Activated CD4-positive, alpha-beta memory T cell treated with anti-CD3 and anti-CD28 coated beads, Interleukin-2, amount 10 ng/mL, durations not matched to agents 7 days and 5 days (primary cell): Measurements from ENCODE around the gene TAAR5. TPM values are rescaled to one million over a fixed set of nuclear protein-coding genes. Genes with fewer than 3 reads are reported as not detected.
"Not testable (repeated sequence)": the region's sequence is repeated elsewhere in the genome, so short reads cannot be mapped to it uniquely, and the experiment has no call there.

ENCODE experiments used
- CTCF ChIA-PET: fragments of 350-600 bp; sonication (Branson Sonifier 250); formaldehyde crosslinking; loops from one replicate; lab custom pipeline; 2021; ENCODE audit warnings: antibody characterized with exemption, inconsistent platforms; lab: Charles Lee
- POLR2A ChIA-PET: fragments of 350-600 bp; sonication (Branson Sonifier 250); formaldehyde crosslinking; loops from one replicate; lab custom pipeline; 2021; ENCODE audit warnings: antibody characterized with exemption; lab: Charles Lee
- DNase-seq: peaks from one replicate; pipeline ENCODE4 v3.0.0-alpha.2; 2020
- H3K27ac Mint-ChIP-seq: one replicate; pipeline ENCODE4 v1.8.0; 2021; ENCODE audit warnings: mild to moderate bottlenecking, mixed read lengths
- H3K27me3 Mint-ChIP-seq: one replicate; pipeline ENCODE4 v1.8.0; 2021; ENCODE audit warnings: mixed read lengths
- H3K36me3 Mint-ChIP-seq: one replicate; pipeline ENCODE4 v1.8.0; 2021; ENCODE audit warnings: low read depth, mixed read lengths
- H3K4me1 Mint-ChIP-seq: one replicate; pipeline ENCODE4 v1.8.0; 2021; ENCODE audit warnings: mixed read lengths
- H3K4me3 Mint-ChIP-seq: one replicate; pipeline ENCODE4 v1.8.0; 2021; ENCODE audit warnings: mild to moderate bottlenecking, mixed read lengths
- H3K9me3 Mint-ChIP-seq: one replicate; pipeline ENCODE4 v1.8.0; 2021; ENCODE audit warnings: mixed read lengths
- total RNA-seq, 2 experiments: library from RNA; stranded (reverse); gene quantifications; one replicate each; pipeline ENCODE4 v1.2.3, GENCODE V29; 2021

The TAAR5 gene
- total RNA-seq, 2 experiments from 2014 or later: not detected

GRCh38 chr6:132604635-132605152 is 15.2 kb upstream of the TAAR5 start:
- ChIA-PET POLR2A (no interaction called here), CTCF (no interaction called here)
- Mint-ChIP-seq H3K36me3 (no peaks in the 10 kb centered on the region), H3K9me3 (no peaks in the 10 kb centered on the region), H3K4me3 (no peak overlapping the region), H3K4me1 (no peaks in the 10 kb centered on the region), H3K27ac (no peak overlapping the region), H3K27me3 (peaks cover 2% of the 10 kb centered on the region)
- DNase-seq: no peak

DNA sequence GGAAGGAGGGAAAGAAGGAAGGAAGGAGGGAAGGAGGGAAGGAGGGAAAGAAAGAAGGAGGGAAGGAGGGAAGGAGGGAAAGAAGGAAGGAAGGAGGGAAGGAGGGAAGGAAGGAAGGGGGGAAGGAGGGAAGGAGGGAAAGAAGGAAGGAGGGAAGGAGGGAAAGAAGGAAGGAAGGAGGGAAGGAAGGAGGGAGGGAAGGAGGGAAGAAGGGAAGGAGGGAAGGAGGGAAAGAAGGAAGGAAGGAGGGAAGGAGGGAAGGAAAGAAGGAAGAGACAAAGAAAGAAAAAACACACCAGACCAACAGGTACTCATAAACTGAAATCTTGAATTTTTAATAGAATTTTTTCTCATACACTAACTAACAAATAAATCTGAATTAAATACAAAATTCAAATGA is 11.4 kb upstream of the TAAR5 start:
- H3K4me1 Mint-ChIP-seq, POLR2A ChIA-PET, H3K9me3 Mint-ChIP-seq, DNase-seq, H3K27ac Mint-ChIP-seq, H3K4me3 Mint-ChIP-seq, H3K36me3 Mint-ChIP-seq, CTCF ChIA-PET, H3K27me3 Mint-ChIP-seq: not testable (repeated sequence)

- peaks cover 12% of the 10 kb centered on the region for H3K27me3 Mint-ChIP-seq
- H3K4me1 Mint-ChIP-seq: no peaks in the 10 kb centered on the region
- POLR2A ChIA-PET: no interaction called here
- DNase-seq: no peak
- H3K4me3 Mint-ChIP-seq: no peak overlapping the region
- CTCF ChIA-PET: interaction anchor here (0.6 kb wide), 1 partner anchor 72 kb away, joined by 3 read pairs; no protein-coding TSS in a partner anchor
- H3K9me3 Mint-ChIP-seq: no peaks in the 10 kb centered on the region
- H3K36me3 Mint-ChIP-seq: no peaks in the 10 kb centered on the region
- no peak overlapping the region for H3K27ac Mint-ChIP-seq
Observed at GRCh38 chr6:132598473-132598872, 8.9 kb upstream of the TAAR5 start.

- ChIA-PET POLR2A (no interaction called here), CTCF (interaction anchor here (0.8 to 1.3 kb wide), 3 partner anchors 38 to 202 kb away, joined by 3 read pairs; partner anchors contain the start of gene SLC18B1)
- H3K4me3 Mint-ChIP-seq: no peak overlapping the region
- H3K4me1 Mint-ChIP-seq: no peaks in the 10 kb centered on the region
- DNase-seq: no peak
- no peaks in the 10 kb centered on the region for H3K36me3 Mint-ChIP-seq
- no peak overlapping the region for H3K27ac Mint-ChIP-seq
- H3K27me3 Mint-ChIP-seq: peaks cover 13% of the 10 kb centered on the region
- H3K9me3 Mint-ChIP-seq: no peaks in the 10 kb centered on the region
Observed at GRCh38 chr6:132596201-132596600, 6.7 kb upstream of the TAAR5 start.

DNA sequence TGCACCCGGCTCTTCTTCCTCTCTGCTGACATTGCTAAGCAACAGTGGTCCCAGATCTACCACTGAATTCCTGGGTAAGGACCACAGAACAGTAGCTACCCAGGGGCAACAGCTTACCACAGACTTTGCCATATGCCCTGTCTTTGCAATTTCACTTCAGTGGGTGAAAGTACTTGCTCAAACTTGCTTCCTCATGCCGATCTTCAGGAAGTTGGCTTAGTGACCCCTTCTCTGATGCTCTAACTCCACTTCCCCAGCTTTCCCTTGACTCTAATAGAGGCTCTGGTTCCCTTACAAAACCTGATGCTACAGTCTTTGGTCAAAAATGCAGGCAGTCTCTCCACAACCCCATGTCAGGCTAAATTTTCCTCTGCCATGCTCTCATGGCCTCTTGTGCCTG is 3.3 kb upstream of the TAAR5 start:
- no peak for DNase-seq
- ChIA-PET CTCF (no interaction called here), POLR2A (no interaction called here)
- no peak overlapping the region for H3K4me3 Mint-ChIP-seq
- no peak overlapping the region for H3K27ac Mint-ChIP-seq
- H3K4me1 Mint-ChIP-seq: no peaks in the 10 kb centered on the region
- peaks cover 12% of the 10 kb centered on the region for H3K27me3 Mint-ChIP-seq
- no peaks in the 10 kb centered on the region for H3K36me3 Mint-ChIP-seq
- no peaks in the 10 kb centered on the region for H3K9me3 Mint-ChIP-seq

- ChIA-PET POLR2A (no interaction called here), CTCF (interaction anchor here (0.6 kb wide), 1 partner anchor 335 kb away, joined by 3 read pairs; no protein-coding TSS in a partner anchor)
- no peak for DNase-seq
- H3K4me1 Mint-ChIP-seq: no peaks in the 10 kb centered on the region
- no peaks in the 10 kb centered on the region for H3K36me3 Mint-ChIP-seq
- H3K4me3 Mint-ChIP-seq: no peak overlapping the region
- H3K27me3 Mint-ChIP-seq: peaks cover 12% of the 10 kb centered on the region
- H3K9me3 Mint-ChIP-seq: no peaks in the 10 kb centered on the region
- H3K27ac Mint-ChIP-seq: no peak overlapping the region
Observed at GRCh38 chr6:132590362-132590761, 821 bp upstream of the TAAR5 start.

DNA sequence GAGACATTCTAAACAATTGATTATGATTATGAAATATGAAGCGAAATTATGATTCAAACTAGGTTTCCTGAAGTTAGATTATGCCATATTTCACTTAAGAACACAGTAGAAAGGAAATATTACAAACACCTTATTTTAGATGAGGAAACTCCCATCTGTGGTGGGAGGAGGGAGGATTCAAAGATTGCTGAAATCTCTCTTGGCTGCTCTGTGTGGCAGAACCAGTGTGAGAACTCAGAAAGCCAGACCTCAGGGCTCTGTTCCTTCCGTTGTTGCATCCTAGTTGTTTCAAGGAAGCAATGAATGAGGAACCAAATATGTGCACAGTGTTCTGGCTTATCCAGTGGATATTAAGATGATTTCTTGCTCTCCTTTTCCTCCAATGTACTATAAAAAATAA is 2.1 kb downstream of the TAAR5 start:
- no peaks in the 10 kb centered on the region for H3K36me3 Mint-ChIP-seq
- H3K4me3 Mint-ChIP-seq: no peak overlapping the region
- H3K9me3 Mint-ChIP-seq: no peaks in the 10 kb centered on the region
- no peak overlapping the region for H3K27ac Mint-ChIP-seq
- H3K4me1 Mint-ChIP-seq: no peaks in the 10 kb centered on the region
- no peak for DNase-seq
- ChIA-PET CTCF (no interaction called here), POLR2A (no interaction called here)
- peaks cover 22% of the 10 kb centered on the region for H3K27me3 Mint-ChIP-seq

- H3K4me3 Mint-ChIP-seq: no peak overlapping the region
- H3K27ac Mint-ChIP-seq: no peak overlapping the region
- H3K36me3 Mint-ChIP-seq: no peaks in the 10 kb centered on the region
- ChIA-PET CTCF (interaction anchor here (1.4 kb wide), 1 partner anchor 110 kb away, joined by 5 read pairs; no protein-coding TSS in a partner anchor), POLR2A (no interaction called here)
- no peaks in the 10 kb centered on the region for H3K9me3 Mint-ChIP-seq
- DNase-seq: no peak
- H3K4me1 Mint-ChIP-seq: no peaks in the 10 kb centered on the region
- H3K27me3 Mint-ChIP-seq: peaks cover 22% of the 10 kb centered on the region
Observed at GRCh38 chr6:132584698-132585097, 4.8 kb downstream of the TAAR5 start.

GRCh38 chr6:132571774-132572173 is 17.8 kb downstream of the TAAR5 start:
- no peaks in the 10 kb centered on the region for H3K36me3 Mint-ChIP-seq
- ChIA-PET POLR2A (no interaction called here), CTCF (no interaction called here)
- no peak for DNase-seq
- no peaks in the 10 kb centered on the region for H3K9me3 Mint-ChIP-seq
- H3K4me3 Mint-ChIP-seq: no peak overlapping the region
- H3K27ac Mint-ChIP-seq: no peak overlapping the region
- H3K4me1 Mint-ChIP-seq: no peaks in the 10 kb centered on the region
- H3K27me3 Mint-ChIP-seq: peaks cover 24% of the 10 kb centered on the region

DNA sequence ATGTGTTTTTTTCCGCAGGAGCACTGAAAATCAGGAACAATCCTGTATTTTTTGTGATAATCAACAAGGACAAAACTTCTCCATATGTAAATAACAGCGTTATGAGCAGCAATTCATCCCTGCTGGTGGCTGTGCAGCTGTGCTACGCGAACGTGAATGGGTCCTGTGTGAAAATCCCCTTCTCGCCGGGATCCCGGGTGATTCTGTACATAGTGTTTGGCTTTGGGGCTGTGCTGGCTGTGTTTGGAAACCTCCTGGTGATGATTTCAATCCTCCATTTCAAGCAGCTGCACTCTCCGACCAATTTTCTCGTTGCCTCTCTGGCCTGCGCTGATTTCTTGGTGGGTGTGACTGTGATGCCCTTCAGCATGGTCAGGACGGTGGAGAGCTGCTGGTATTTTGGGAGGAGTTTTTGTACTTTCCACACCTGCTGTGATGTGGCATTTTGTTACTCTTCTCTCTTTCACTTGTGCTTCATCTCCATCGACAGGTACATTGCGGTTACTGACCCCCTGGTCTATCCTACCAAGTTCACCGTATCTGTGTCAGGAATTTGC is 19.2 kb downstream of the TAAR5 start, which contains the start of gene TAAR6:
Gene TAAR6, plus strand, starts transcription at position 102 of the 557 bp plus-strand sequence. Its CDS starts 0 bp downstream, at position 102.
- Mint-ChIP-seq H3K27me3 (peaks cover 26% of the 10 kb centered on the region), H3K4me1 (no peaks in the 10 kb centered on the region), H3K36me3 (no peaks in the 10 kb centered on the region), H3K4me3 (no peak within 1 kb of the TSS), H3K27ac (no peak within 1 kb of the TSS), H3K9me3 (no peaks in the 10 kb centered on the region)
- ChIA-PET POLR2A (no interaction called here), CTCF (no interaction called here)
- DNase-seq: no peak

GRCh38 chr6:132569170-132569569 is 20.4 kb downstream of the TAAR5 start:
- Mint-ChIP-seq H3K27me3 (peaks cover 24% of the 10 kb centered on the region), H3K9me3 (no peaks in the 10 kb centered on the region), H3K27ac (no peak overlapping the region), H3K4me1 (no peaks in the 10 kb centered on the region), H3K36me3 (no peaks in the 10 kb centered on the region), H3K4me3 (no peak overlapping the region)
- CTCF ChIA-PET: no interaction called here
- POLR2A ChIA-PET: no interaction called here
- no peak for DNase-seq

DNA sequence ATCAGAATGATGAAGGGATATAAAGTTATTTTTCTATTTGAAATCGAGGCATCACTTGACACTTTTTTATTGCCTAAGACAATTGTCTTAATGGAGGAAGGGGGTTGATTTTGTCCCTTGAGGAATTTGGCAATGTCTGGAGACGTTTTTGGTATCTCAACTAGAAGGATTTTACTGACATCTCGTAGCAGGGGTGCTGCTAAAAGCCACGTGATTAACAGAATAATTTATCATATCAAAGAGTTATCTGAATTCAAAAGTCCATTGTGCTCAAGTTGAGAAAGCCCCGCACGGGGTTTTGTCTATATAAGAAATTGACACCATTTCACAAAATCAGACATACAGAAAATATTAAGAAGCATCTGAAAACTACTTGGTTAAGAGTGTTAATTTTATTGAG is 20.9 kb downstream of the TAAR5 start:
- H3K36me3 Mint-ChIP-seq: no peaks in the 10 kb centered on the region
- H3K4me3 Mint-ChIP-seq: no peak overlapping the region
- no peak for DNase-seq
- peaks cover 25% of the 10 kb centered on the region for H3K27me3 Mint-ChIP-seq
- H3K4me1 Mint-ChIP-seq: no peaks in the 10 kb centered on the region
- CTCF ChIA-PET: no interaction called here
- no peaks in the 10 kb centered on the region for H3K9me3 Mint-ChIP-seq
- POLR2A ChIA-PET: no interaction called here
- no peak overlapping the region for H3K27ac Mint-ChIP-seq

DNA sequence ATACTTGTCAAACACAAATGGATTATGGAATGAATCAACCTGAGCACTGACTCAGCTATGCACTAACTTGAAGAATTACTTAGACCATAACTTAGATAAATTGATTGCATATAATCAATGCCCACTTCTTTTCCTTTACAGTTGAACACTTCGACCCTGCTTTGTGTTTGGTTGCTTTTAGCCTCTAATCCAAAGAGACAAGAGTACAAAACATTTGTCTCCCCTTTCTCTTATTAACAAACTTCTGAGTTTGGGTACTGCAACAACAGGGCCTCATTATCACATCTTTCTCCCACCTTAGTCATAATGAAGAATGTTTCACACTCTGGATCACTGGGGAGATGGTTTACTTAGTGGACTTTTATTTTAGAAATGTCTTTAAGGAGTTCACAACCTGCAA is 22.0 kb downstream of the TAAR5 start:
- no peak overlapping the region for H3K27ac Mint-ChIP-seq
- H3K36me3 Mint-ChIP-seq: no peaks in the 10 kb centered on the region
- ChIA-PET CTCF (no interaction called here), POLR2A (no interaction called here)
- no peak overlapping the region for H3K4me3 Mint-ChIP-seq
- H3K9me3 Mint-ChIP-seq: no peaks in the 10 kb centered on the region
- H3K27me3 Mint-ChIP-seq: peaks cover 28% of the 10 kb centered on the region
- H3K4me1 Mint-ChIP-seq: no peaks in the 10 kb centered on the region
- DNase-seq: no peak

DNA sequence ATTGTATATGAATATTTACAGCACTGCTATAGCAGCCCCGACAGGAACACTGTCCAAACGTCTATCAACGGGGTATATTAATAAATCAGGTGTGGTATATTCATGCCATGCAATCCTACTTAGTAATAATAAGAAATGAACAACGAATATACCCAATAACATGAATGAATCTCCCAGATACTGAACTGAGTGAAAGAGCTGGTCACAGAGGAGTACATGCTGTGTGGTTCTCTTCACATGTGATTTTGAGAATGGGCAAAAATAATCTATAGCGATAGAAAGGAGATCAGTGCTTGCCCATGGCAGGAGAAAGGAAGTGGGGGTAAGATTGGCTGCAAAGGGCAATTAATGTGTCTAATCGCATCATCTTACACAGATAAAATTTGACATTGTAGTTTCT is 23.1 kb downstream of the TAAR5 start:
- no peak for DNase-seq
- no peak overlapping the region for H3K4me3 Mint-ChIP-seq
- ChIA-PET POLR2A (no interaction called here), CTCF (no interaction called here)
- H3K27me3 Mint-ChIP-seq: peaks cover 29% of the 10 kb centered on the region
- no peak overlapping the region for H3K27ac Mint-ChIP-seq
- no peaks in the 10 kb centered on the region for H3K4me1 Mint-ChIP-seq
- H3K9me3 Mint-ChIP-seq: no peaks in the 10 kb centered on the region
- no peaks in the 10 kb centered on the region for H3K36me3 Mint-ChIP-seq
